ENCODE measurements around the gene TMEM240.

DNA sequence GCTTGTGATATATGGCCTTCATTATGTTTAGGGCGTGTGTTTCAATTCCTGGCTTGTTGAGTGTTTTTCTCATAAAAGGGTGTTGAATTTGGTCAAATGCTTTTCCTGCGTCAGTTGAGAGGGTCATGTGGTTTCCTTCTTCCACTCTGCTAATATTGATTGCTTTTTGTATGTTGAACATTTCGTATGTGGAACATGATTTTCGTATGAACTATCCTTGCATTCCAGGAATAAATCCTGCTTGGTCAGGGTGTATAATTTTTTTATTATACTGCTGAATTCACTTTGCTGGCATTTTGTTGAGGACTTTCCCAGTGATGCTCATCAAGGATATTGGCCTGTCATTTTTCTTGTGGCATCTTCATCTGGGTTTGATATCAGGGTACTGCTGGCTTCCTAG lies 33.1 kb downstream of the TMEM240 start:
- TF ChIP-seq FOSL1 (tag; conservative IDR thresholded peaks at IDR 0.05), result no peak
- TF ChIP-seq GABPB2 (CRISPR knock-in tag; conservative IDR thresholded peaks at IDR 0.05), result no peak
- TF ChIP-seq, protein P1, sequence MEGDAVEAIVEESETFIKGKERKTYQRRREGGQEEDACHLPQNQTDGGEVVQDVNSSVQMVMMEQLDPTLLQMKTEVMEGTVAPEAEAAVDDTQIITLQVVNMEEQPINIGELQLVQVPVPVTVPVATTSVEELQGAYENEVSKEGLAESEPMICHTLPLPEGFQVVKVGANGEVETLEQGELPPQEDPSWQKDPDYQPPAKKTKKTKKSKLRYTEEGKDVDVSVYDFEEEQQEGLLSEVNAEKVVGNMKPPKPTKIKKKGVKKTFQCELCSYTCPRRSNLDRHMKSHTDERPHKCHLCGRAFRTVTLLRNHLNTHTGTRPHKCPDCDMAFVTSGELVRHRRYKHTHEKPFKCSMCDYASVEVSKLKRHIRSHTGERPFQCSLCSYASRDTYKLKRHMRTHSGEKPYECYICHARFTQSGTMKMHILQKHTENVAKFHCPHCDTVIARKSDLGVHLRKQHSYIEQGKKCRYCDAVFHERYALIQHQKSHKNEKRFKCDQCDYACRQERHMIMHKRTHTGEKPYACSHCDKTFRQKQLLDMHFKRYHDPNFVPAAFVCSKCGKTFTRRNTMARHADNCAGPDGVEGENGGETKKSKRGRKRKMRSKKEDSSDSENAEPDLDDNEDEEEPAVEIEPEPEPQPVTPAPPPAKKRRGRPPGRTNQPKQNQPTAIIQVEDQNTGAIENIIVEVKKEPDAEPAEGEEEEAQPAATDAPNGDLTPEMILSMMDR (IDR thresholded peaks at IDR 0.05 in 2 of 3, conservative IDR thresholded peaks at IDR 0.05 in 1 of 3; ENCODE audit: insufficient read depth in 2 of 3, low read depth in 1 of 3, low read length in 3 of 3), result no peak
- TF ChIP-seq CREB1 (IDR thresholded peaks at IDR 0.05), result no peak
- TF ChIP-seq CREB1 (CRISPR knock-in tag; IDR thresholded peaks at IDR 0.05), result no peak
- TF ChIP-seq, protein P2, sequence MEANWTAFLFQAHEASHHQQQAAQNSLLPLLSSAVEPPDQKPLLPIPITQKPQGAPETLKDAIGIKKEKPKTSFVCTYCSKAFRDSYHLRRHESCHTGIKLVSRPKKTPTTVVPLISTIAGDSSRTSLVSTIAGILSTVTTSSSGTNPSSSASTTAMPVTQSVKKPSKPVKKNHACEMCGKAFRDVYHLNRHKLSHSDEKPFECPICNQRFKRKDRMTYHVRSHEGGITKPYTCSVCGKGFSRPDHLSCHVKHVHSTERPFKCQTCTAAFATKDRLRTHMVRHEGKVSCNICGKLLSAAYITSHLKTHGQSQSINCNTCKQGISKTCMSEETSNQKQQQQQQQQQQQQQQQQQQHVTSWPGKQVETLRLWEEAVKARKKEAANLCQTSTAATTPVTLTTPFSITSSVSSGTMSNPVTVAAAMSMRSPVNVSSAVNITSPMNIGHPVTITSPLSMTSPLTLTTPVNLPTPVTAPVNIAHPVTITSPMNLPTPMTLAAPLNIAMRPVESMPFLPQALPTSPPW (CRISPR knock-in tag; IDR thresholded peaks at IDR 0.05), result no peak
- TF ChIP-seq, protein P3, sequence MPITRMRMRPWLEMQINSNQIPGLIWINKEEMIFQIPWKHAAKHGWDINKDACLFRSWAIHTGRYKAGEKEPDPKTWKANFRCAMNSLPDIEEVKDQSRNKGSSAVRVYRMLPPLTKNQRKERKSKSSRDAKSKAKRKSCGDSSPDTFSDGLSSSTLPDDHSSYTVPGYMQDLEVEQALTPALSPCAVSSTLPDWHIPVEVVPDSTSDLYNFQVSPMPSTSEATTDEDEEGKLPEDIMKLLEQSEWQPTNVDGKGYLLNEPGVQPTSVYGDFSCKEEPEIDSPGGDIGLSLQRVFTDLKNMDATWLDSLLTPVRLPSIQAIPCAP (CRISPR knock-in tag; IDR thresholded peaks at IDR 0.05; ENCODE audit: borderline replicate concordance), result no peak
- TF ChIP-seq, protein P4, sequence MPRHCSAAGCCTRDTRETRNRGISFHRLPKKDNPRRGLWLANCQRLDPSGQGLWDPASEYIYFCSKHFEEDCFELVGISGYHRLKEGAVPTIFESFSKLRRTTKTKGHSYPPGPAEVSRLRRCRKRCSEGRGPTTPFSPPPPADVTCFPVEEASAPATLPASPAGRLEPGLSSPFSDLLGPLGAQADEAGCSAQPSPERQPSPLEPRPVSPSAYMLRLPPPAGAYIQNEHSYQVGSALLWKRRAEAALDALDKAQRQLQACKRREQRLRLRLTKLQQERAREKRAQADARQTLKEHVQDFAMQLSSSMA (CRISPR knock-in tag; IDR thresholded peaks at IDR 0.05), result no peak
- TF ChIP-seq RB1 (IDR thresholded peaks at IDR 0.05; ENCODE audit: low read depth), result no peak
- TF ChIP-seq, protein P5, sequence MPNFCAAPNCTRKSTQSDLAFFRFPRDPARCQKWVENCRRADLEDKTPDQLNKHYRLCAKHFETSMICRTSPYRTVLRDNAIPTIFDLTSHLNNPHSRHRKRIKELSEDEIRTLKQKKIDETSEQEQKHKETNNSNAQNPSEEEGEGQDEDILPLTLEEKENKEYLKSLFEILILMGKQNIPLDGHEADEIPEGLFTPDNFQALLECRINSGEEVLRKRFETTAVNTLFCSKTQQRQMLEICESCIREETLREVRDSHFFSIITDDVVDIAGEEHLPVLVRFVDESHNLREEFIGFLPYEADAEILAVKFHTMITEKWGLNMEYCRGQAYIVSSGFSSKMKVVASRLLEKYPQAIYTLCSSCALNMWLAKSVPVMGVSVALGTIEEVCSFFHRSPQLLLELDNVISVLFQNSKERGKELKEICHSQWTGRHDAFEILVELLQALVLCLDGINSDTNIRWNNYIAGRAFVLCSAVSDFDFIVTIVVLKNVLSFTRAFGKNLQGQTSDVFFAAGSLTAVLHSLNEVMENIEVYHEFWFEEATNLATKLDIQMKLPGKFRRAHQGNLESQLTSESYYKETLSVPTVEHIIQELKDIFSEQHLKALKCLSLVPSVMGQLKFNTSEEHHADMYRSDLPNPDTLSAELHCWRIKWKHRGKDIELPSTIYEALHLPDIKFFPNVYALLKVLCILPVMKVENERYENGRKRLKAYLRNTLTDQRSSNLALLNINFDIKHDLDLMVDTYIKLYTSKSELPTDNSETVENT (CRISPR knock-in tag; IDR thresholded peaks at IDR 0.05), result no peak
